OCI-LY7 (cell line): Measurements from ENCODE around the gene COX7A2. TPM values are rescaled to one million over a fixed set of nuclear protein-coding genes. Genes with fewer than 3 reads are reported as not detected.

Experiments used
- BruUV-seq: library from RNA; stranded (reverse); fragments of 400-500 nt; replicated peaks from 2 replicates; lab custom pipeline; 2021; lab: Mats Ljungman, UMichigan
- CTCF ChIA-PET: fragments of 300-600 bp; sonication (Branson Sonifier 250); formaldehyde crosslinking; loops from one replicate; lab custom pipeline; 2022; ENCODE audit warnings: antibody characterized with exemption; ENCODE audit not compliant: unreplicated experiment; lab: Charles Lee
- POLR2A ChIA-PET: fragments of 300-600 bp; sonication (Branson Sonifier 250); formaldehyde crosslinking; loops from one replicate; lab custom pipeline; 2022; ENCODE audit warnings: antibody characterized with exemption; lab: Charles Lee
- DNase-seq: peaks from one replicate; pipeline ENCODE4 v3.0.0-alpha.2; 2015; ENCODE audit warnings: low spot score
- H2AFZ ChIP-seq: fragments of 200-600 bp; sonication (generic), shearing (Covaris generic); 2 replicates; pipeline ENCODE4 v1.6.1; 2014; ENCODE audit warnings: mild to moderate bottlenecking, antibody characterized with exemption, low read length, moderate library complexity
- H3K27ac ChIP-seq: fragments of 200-600 bp; sonication (generic); 2 replicates; pipeline ENCODE4 v1.5.1; 2014; ENCODE audit warnings: mixed run types, low read depth, mild to moderate bottlenecking, moderate library complexity, low read length, inconsistent platforms; ENCODE audit not compliant: poor library complexity, severe bottlenecking
- H3K36me3 ChIP-seq: fragments of 200-600 bp; sonication (generic); 2 replicates; pipeline ENCODE4 v1.6.1; 2014; ENCODE audit warnings: mild to moderate bottlenecking, antibody characterized with exemption, low read length, moderate library complexity, mixed read lengths; ENCODE audit not compliant: insufficient read depth
- H3K4me1 ChIP-seq: fragments of 200-600 bp; sonication (generic); 2 replicates; pipeline ENCODE4 v1.5.1; 2014; ENCODE audit warnings: mild to moderate bottlenecking, low read length; ENCODE audit not compliant: insufficient read depth, poor library complexity, severe bottlenecking
- H3K4me2 ChIP-seq: fragments of 200-600 bp; sonication (generic); 2 replicates; pipeline ENCODE4 v1.6.1; 2014; ENCODE audit warnings: mild to moderate bottlenecking, low read length
- H3K4me3 ChIP-seq: fragments of 200-600 bp; sonication (generic); 2 replicates; pipeline ENCODE4 v1.5.1; 2014; ENCODE audit warnings: mild to moderate bottlenecking, low read depth, low read length; ENCODE audit not compliant: poor library complexity, severe bottlenecking
- H3K79me2 ChIP-seq: fragments of 200-600 bp; sonication (generic); 2 replicates; pipeline ENCODE4 v1.6.1; 2016; ENCODE audit warnings: low read depth, mild to moderate bottlenecking, low read length, moderate library complexity, mixed read lengths; ENCODE audit not compliant: insufficient read depth
- H3K9me2 ChIP-seq: fragments of 200-600 bp; sonication (generic); 2 replicates; pipeline ENCODE4 v1.6.1; 2016; ENCODE audit warnings: mild to moderate bottlenecking, low read length, mixed read lengths; ENCODE audit not compliant: insufficient read depth
- H3K9me3 ChIP-seq: fragments of 200-600 bp; sonication (generic); 2 replicates; pipeline ENCODE4 v1.6.1; 2014; ENCODE audit warnings: mild to moderate bottlenecking, mixed run types, low read length, mixed read lengths
- H4K20me1 ChIP-seq: fragments of 200-600 bp; sonication (generic); 2 replicates; pipeline ENCODE4 v1.6.1; 2014; ENCODE audit warnings: mild to moderate bottlenecking, antibody characterized with exemption, low read length, moderate library complexity, mixed read lengths; ENCODE audit not compliant: insufficient read depth
- CTCF ChIP-seq: fragments of 200-600 bp; sonication (generic); conservative IDR thresholded peaks from 2 replicates; pipeline ENCODE4 v1.5.1; 2014; ENCODE audit warnings: mild to moderate bottlenecking, antibody characterized with exemption, low read length, moderate library complexity, mixed read lengths
- EZH2phosphoT487 ChIP-seq: fragments of 200-600 bp; sonication (generic); IDR thresholded peaks from 2 replicates; pipeline ENCODE4 v1.6.1; 2018; ENCODE audit warnings: low read depth, borderline replicate concordance, mild to moderate bottlenecking, mixed run types, antibody characterized with exemption, low read length, moderate library complexity, mixed read lengths
- intact Hi-C: fragments of 100-400 bp; cut with micrococcal nuclease; formaldehyde crosslinking; loops from one replicate; pipeline ENCODE4 v1.10.0; 2022; ENCODE audit not compliant: unreplicated experiment
- total RNA-seq, 2 experiments: library from RNA; depleted of rRNA in 1 of 2; stranded (reverse); fragments of >200 nt in 1 of 2; shearing (Covaris generic) in 1 of 2; gene quantifications; 2 replicates each; pipeline ENCODE4 v1.2.3, GENCODE V29; 2014 to 2022

Gene COX7A2
- total RNA-seq, 2 experiments from 2014 or later = 210 to 403 TPM

DNA sequence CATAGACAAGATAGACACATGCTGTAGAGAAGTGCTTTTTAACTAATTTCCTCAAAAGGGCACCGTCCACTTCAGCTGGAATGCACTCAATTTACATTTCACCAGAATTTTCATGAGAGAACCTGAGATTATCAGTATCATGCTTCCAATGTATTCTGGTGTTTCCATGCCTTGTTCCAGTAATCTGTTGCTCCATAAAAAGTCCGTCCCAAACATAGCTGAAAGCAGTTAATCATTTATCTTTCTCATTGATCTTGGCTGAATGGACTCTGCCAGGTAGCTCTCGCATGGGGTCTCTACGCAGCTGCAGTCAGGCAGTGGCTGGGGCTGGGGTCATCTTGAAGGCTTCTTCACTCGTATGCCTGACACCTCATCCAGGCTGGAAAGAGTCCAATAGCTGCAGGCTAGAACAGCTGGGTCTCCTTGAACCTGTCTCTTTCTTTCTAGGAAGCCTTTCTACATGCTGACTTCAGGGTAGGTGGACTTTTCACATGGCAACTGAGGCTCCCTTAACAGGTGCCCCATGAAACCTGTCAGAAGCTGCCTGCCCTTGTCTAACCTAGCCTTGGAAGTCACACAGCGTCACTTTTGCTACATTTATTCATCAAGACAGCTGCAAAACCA is 19.2 kb downstream of the COX7A2 start:
- H3K9me3 ChIP-seq = no peaks in the 10 kb centered on the region
- no peaks in the 10 kb centered on the region for H3K36me3 ChIP-seq
- no peaks in the 10 kb centered on the region for H3K4me1 ChIP-seq
- no peaks in the 10 kb centered on the region for H3K9me2 ChIP-seq
- TF ChIP-seq EZH2phosphoT487 (no peak), CTCF (no peak)
- no peak overlapping the region for H2AFZ ChIP-seq
- POLR2A ChIA-PET = no interaction called here
- no peaks in the 10 kb centered on the region; the same call in 1 of the 2 replicates for H4K20me1 ChIP-seq
- intact Hi-C loops = no loop called here
- no peak overlapping the region for H3K4me2 ChIP-seq
- H3K4me3 ChIP-seq = no peak overlapping the region
- H3K27ac ChIP-seq = no peak overlapping the region
- CTCF ChIA-PET = no interaction called here
- DNase-seq = no peak
- BruUV-seq = no TSS peak
- H3K79me2 ChIP-seq = no peaks in the 10 kb centered on the region

DNA sequence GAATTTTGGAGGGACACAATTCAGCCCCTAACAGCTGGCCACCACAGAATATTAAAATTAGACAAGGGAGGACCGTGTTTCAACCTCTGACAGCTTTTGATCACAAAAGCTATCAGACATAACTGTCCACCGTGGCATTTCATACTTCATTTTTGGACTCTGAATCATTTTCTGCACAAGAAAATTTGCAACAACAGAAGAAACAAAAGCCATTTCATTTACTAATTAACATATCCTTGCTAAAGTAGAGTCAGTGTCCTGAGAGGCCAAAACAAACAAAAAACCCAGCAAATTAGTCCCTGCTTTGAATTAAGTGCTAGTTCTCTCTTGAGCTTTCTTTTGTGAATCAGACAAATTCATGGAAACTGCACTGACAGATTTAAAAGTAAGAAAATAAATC is 20.2 kb downstream of the COX7A2 start:
- Histone ChIP-seq H3K4me3 (no peak overlapping the region), H3K9me2 (no peaks in the 10 kb centered on the region), H3K36me3 (no peaks in the 10 kb centered on the region), H4K20me1 (no peaks in the 10 kb centered on the region), H3K9me3 (no peaks in the 10 kb centered on the region), H3K4me1 (no peaks in the 10 kb centered on the region), H3K4me2 (no peak overlapping the region), H3K27ac (no peak overlapping the region), H2AFZ (no peak overlapping the region), H3K79me2 (no peaks in the 10 kb centered on the region)
- no peak for DNase-seq
- no peak for TF ChIP-seq CTCF
- TF ChIP-seq EZH2phosphoT487 = no peak
- intact Hi-C loops = no loop called here
- ChIA-PET POLR2A (no interaction called here), CTCF (no interaction called here)
- BruUV-seq = no TSS peak

- no peak overlapping the region for H2AFZ ChIP-seq
- H3K36me3 ChIP-seq = no peaks in the 10 kb centered on the region
- H3K79me2 ChIP-seq = no peaks in the 10 kb centered on the region
- H3K4me2 ChIP-seq = no peak overlapping the region
- H4K20me1 ChIP-seq = no peaks in the 10 kb centered on the region
- no peak for DNase-seq
- ChIA-PET CTCF (no interaction called here), POLR2A (no interaction called here)
- no peak overlapping the region for H3K27ac ChIP-seq
- H3K9me3 ChIP-seq = no peaks in the 10 kb centered on the region
- intact Hi-C loops = no loop called here
- no TSS peak for BruUV-seq
- TF ChIP-seq CTCF (no peak), EZH2phosphoT487 (no peak)
- no peaks in the 10 kb centered on the region for H3K4me1 ChIP-seq
- no peaks in the 10 kb centered on the region for H3K9me2 ChIP-seq
- H3K4me3 ChIP-seq = no peak overlapping the region
Observed at GRCh38 chr6:75222261-75222660, 21.3 kb downstream of the COX7A2 start.
